Measurements from ENCODE around the gene SAT2.
"Not testable (repeated sequence)": the region's sequence is repeated elsewhere in the genome, so short reads cannot be mapped to it uniquely, and the experiment has no call there.

Gene SAT2

DNA sequence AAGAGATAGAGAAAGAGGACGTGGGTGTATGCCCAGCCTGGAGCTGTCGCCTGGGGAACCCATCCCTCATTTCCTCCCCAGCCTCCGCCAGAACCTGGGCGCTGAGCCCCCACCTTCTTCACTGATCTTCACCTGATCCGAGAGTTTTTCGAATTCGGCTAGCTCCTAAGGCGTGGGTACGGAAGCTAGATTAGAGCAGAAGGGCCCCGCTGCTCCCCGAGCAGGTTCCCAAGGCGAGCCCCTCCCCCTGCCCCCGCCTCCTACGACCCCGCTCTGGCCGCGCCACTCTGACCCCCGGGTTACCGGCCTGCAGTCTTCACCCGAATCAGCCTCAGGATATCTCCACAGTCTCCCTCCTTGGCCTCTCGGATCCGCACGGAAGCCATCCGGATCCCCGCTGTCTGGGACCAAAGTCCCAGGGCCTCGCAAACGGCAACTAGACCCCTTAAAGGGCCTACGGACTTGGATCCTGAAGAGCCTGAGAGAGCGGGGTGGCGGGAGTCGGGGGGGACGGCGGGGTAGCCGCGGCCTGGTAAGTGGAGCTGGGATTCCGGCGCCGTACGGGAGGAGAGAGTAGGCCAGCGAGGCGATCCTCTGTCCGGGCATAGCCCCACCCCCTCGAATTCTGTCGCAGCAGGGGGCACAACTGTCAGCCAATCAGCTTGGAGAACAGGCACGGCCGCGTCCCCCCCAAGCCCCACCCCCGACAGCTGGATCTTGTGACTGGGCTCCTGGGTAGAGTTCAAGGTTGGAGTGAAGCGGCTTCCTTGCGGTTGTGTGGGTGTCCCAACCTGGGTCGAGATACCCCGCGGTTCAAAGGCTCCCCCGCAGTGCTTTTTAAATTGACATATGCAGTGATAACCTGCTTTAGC, at the start of gene SAT2:
Gene SAT2, minus strand, starts transcription at position 572 of the 872 bp plus-strand sequence. Its CDS starts 186 bp downstream, at position 386.
- peak; percentile 95 for DNase-seq (ENCODE audit: low read depth)

DNA sequence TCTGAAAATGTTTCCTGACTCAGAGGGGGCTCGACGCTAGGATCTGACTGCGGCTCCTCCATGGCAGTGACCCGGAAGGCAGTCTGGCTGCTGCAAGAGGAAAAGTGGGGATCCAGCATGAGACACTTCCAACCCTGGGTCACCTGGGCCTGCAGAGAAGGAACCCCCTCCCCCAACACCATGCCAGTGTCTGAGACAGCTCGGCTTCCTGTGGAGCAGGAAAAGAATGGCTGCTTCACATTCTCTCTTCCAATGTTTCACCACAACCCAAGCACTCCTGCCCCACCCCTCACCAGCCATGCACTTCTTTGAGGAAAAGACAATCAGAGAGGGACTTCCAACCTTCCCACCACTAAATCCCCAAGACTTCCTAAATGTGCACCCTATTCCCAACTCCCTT, 48.9 kb upstream of the SAT2 start:
- DNase-seq (ENCODE audit: low read depth), result no peak

DNA sequence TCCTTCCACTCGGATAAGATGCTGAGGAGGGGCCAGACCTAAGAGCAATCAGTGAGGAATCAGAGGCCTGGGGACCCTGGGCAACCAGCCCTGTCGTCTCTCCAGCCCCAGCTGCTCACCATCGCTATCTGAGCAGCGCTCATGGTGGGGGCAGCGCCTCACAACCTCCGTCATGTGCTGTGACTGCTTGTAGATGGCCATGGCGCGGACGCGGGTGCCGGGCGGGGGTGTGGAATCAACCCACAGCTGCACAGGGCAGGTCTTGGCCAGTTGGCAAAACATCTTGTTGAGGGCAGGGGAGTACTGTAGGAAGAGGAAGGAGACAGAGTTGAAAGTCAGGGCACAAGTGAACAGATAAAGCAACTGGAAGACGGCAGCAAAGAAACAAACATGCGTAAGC, 47.3 kb upstream of the SAT2 start:
- DNase-seq (ENCODE audit: low read depth), result no peak

DNA sequence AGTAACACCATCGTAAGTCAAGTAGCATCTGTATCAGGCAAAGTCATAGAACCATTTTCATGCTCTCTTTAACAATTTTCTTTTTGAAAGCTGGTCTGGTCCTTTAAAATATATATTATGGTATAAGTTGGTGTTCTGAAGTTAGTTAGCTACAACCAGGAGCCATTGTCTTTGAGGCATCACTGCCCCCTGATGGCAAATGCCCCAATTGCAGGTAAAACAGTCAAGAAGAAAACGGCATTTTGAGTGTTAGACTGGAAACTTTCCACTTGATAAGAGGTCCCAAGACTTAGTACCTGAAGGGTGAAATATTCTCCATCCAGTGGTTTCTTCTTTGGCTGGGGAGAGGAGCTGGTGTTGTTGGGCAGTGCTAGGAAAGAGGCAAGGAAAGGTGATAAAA, 45.6 kb upstream of the SAT2 start:
- DNase-seq (ENCODE audit: low read depth), result no peak

DNA sequence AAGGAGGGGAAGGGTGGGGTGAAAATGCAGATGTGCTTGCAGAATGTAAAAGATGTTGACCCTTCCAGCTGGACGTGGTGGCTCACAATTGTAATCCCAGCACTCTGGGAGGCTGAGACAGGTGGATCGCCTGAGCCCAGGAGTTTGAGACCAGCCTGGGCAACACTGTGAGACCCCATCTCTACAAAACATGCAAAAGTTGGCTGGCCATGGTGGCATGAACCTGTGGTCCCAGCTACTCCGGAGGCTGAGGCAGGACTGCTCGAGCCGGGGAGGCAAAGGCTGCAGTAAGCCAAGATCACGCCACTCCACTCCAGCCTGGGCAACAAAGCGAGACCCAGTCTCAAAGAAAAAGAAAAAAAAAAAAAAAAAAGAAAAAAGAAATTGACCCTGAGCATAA, 40.9 kb upstream of the SAT2 start:
- DNase-seq (ENCODE audit: low read depth), result no peak

DNA sequence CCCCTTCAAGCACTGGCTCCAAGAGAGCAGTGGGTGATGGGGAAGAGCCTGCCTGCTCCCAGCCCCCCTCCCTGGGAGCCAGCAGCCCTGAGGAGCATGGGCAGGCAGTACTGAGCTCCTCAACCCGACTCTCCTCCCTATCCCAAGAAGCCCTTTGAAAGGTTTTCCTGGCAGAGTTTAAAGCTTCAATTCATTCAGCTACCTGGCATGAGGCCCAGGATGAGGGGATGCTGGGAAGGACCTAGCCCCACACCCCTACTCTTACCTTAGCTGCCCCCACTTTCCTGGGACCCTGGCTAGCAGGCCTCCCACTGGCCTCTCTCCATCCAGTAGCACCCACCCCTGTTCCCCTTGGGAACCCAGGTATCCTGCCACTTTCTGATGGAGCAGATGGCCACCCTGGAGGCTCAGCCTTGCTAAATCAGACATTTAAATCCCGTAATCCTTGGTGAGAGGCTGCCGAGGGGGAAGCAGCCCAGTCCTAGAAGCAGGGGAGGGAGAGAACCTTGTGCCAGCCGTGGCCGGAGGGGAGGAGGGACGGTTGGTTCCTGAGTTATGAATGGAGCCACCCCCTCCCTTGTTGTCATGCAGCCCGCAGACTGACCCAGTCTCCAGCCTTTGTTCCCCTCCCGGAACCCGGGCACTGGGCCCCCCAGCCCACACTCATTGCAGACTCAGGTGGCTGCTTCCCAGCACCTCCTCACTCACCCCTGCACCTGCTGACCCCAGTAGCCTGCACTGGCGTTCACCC, 40.2 kb upstream of the SAT2 start:
- no peak for DNase-seq (ENCODE audit: low read depth)

DNA sequence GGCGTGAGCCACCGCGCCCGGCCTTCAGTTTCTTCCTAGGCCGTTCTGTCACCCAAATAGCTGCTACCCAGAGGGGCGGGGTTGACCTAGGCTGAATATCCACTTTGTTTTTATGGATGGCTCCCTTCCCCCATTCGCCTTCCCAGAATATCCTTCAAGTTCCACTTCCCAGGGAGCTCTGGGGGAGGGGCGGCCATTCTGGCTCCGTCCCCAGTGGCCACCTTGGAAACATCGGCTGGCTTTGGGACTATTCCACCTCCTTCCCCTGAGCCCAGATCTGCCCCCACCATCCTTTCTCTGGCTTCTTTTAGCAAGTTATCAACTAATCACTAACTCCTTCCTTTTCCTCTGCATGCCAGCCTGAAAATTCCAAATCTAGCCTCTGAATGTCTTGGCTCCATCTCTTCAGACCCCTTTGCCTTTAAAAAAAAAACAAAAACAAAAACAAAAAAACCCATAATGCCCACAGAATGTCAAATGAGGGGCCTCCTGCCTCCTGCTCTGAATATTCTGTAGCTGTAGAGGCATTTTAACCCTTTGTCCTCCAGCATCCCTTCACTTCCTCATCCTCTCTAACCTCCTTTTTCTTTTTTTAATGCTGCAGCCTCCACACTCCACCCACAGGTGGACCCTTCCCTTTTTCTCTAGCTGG, 29.5 kb upstream of the SAT2 start:
- no peak for DNase-seq (ENCODE audit: low read depth)

DNA sequence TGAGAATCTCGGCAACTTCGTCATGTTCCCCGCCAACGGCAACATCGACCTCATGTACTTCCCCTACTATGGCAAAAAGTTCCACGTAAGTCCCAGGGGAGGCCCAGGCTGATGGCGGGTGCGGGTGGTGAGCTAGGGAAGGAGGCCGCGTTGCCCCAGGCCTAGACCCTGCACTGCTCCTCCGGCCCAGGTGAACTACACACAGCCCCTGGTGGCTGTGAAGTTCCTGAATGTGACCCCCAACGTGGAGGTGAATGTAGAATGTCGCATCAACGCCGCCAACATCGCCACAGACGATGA, 27.9 kb upstream of the SAT2 start:
- no peak for DNase-seq (ENCODE audit: low read depth)

DNA sequence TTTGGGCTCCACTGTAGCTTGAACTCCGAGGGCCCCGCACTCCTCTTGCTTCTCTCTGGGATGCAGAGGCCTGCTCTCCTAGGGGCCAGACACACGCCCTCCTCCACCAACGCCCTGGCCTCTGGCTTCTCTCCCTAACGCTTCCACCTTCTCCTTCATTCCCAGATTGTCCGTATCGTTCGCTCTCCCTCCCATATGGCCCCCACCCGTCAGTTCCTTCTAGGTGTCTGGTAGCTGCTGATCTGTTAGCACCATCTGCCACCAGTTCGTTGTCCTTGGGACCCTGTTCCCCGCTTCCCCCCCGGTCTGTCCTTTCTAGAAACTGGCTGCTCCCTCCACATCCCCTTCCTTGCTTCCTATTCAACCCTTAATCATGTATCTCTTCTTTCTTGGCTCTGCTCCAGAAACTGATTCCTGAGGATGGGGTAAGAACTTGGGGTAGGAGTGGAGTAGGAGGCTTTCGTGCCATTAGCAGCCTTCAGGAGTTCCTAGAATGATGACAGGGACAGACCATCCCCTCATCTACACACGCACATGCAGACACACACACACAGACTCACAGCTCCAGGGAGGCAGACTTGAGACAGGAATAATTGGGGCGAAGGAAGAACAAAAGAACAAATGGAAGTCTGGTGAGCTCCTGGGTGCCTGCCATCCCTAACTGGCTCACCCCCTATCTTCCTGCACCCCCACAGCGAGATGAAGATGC, 27.4 kb upstream of the SAT2 start:
- DNase-seq (ENCODE audit: low read depth), result no peak

DNA sequence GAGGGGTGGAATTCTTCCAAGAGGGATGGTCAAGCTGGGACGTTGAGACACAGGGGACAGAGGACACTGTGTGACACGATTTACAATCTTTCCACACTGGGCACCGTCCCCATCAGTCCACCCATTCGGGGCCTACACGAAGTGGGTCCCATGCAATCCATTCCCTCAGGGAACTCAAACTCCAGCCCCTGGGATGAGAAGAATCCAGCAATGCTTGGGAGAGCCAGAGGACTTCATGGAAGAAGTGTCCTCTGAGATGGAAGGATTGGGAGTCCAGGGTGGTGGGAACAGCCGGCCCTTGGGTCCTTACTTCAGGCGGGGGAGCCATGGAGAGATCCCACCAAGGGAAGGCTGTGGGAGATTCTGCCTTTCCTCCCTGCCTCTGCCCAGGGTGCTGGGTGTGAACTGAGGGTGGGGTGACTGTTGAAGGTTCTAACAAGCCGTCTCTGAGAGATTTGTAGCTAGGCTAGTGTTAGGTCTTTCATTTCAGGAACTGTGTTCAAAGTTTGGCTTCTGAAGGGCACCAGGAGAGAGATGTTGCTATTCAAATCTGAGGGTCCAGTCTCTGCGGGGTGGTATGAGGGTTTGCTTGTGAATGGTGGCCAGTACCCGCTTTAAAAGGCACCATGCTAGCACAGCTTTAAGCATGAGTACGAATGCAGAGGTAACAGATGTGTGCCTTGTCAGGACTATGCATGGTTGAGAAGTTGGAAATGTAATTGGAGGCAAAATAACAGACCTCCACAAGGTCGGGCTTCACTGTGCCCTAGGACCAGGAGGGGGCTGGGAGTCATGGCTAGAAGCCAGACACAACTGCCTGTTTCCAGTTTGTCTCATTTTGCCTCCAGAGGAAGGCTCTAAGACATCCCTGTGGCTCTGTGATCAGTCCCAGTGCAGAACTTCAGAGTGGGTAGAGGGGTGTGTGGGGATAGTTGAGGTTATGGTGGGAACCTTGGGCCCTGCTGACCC, 25.1 kb upstream of the SAT2 start:
- no peak for DNase-seq (ENCODE audit: low read depth)

DNA sequence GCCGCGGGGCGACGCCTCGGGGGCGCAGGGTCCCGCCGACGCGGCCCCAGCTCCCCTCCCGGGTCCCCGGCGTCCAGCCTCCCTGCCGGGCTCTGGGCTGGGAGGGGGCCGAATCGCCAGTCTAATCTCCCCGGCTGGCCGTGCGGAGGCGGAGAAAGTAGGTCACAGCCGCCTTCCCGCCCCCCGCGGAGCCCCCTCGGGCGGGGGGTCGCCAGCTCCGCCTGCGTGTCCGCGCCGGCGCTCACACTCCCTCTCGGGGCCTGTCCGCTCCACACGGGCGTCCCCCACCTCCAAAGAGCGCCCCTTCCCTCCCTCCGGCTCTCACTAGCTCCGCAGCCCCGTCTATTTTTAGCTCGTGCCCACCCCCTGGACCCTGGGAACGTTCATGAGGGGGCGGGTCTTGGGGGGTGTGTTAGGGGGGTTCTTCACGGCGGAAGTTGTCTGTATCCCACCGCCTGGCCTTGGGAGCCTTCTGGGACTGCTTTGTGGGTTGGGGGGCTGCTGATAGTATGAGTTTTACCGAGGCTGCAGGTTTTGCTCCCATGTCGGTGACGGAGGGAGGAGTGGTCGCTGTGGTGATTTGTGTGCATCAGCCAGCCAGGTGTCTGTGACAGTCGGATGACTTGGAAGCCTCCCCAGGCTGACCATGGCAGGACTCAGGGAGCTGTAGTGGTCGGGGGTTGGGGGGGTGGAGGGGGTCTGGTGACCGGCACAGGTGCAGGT, 24.2 kb upstream of the SAT2 start:
- no peak for DNase-seq (ENCODE audit: low read depth)

DNA sequence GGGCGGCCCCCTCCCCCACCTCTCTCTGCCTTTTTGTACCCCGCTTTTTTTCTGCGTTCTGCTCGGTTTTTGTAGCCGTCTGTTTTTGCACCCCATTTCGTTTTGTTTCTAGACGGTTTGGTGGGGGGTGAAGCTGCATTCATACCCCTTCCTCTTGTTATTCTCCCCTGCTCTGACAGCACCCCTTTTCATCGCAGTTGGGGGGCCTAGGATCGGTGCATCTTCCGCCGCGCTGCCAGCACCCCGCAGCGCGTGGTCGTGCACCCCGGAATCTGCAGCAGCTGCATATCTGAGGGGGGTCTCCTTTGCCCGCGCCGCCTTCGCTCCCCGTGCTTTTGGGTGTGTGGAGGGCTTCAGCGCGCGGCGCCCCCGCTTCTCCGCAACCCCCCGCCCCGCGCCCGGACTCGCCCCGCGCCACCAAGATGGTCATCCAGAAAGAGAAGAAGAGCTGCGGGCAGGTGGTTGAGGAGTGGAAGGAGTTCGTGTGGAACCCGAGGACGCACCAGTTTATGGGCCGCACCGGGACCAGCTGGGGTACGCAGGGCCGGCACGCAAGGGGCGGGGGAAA, 23.6 kb upstream of the SAT2 start:
- no peak for DNase-seq (ENCODE audit: low read depth)

DNA sequence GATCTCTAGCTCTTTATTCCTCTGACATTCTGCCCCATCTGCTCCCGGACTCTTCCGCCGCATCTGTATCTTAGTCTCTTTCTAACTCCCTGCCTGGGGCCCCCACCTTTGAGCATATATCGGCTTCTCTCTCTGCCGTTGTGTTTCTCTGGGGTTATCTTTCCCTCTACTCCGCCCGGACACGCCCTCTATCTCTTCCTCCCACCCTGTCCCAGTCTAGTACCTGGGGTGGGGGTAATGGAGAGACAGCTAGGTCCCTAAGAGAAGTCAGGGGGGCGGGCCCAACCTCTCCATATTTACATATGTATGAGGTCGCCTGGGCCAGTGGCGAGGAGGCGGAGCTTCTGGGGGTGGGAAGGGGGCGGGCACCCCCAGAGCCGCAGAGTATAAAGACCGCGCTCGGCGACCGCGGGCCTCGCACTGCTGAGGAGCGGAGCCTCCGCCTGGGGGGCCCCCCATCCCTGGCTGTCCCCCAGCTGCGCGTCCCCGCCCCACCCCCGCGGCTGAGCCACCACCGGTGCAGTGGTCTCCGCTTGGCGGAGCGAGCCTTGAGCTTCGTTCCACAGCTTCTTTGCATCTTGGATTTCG, 23.0 kb upstream of the SAT2 start, which contains the start of gene ATP1B2:
Gene ATP1B2, plus strand, starts transcription at position 418 of the 588 bp plus-strand sequence. CDS start 593 bp downstream, outside the sequence.
- DNase-seq (ENCODE audit: low read depth), result no peak

DNA sequence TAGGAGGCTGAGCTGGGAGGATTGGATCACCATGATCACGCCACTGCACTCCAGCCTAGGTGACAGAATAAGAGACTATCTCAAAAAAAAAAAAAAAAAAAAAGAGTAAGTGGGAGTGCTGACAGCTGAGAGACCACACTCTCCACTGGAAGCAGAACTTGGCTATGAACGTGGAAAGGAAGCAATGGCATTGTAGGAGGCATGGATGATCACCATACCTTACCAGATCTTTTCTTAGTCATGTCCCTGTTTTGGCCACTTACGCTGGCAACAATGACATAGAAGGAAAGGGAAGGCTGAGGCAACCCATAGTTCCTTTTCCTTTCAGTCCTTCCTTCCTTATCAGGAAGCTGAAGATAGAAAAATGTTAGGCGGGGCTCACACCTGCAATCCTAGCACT, 19.4 kb upstream of the SAT2 start:
- no peak for DNase-seq (ENCODE audit: low read depth)

DNA sequence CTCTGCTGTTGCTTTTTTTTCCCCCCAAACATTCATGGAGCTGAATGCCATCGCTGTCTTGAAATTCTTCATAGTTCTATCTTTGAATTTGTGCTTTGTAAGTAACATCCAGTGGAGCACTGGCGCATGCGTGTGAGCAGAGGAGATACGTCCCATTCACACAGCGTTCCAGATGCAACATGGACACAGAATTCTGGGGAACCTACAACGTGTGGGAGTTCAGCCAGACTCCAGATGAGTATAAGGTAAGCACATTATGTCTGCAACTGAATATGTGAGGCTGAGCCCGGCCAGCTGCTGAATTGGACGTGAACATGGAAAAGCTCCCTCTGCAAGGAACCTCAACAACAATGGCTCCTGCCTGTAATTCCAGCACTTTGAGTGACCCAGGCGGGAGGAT, 18.8 kb upstream of the SAT2 start:
- DNase-seq (ENCODE audit: low read depth), result no peak

DNA sequence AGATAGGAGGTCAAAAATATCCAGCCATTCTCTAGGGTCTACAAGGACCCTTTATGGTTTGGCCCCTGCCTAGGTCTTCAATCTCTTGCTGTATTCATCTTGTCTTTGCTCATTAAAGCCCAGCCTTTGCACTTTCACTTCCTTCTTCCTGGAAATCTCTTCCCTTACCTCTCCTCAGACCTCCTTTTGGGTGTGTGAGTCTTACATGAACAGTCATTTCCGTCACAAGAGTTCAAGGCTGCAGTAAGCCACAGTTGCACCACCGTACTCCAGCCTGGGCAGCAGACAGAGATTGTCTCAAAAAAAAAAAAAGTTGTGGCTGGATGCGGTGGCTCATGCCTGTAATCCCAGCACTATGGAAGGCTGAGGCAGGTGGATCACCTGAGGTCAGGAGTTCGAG, 17.2 kb upstream of the SAT2 start:
- DNase-seq (ENCODE audit: low read depth), result no peak

DNA sequence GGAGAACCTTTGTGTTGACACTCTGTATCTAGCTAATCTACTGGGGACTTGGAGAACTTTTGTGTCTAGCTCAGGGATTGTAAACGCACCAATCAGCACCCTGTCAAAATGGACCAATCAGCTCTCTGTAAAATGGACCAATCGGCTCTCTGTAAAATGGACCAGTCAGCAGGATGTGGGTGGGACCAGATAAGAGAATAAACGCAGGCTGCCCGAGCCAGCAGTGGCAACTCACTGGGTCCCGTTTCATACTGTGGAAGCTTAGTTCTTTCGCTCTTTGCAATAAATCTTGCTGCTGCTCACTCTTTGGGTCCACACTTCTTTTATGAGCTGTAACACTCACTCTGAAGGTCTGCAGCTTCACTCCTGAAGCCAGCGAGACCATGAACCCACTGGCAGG, 14.0 kb upstream of the SAT2 start:
- not testable (repeated sequence) for DNase-seq (ENCODE audit: low read depth)

DNA sequence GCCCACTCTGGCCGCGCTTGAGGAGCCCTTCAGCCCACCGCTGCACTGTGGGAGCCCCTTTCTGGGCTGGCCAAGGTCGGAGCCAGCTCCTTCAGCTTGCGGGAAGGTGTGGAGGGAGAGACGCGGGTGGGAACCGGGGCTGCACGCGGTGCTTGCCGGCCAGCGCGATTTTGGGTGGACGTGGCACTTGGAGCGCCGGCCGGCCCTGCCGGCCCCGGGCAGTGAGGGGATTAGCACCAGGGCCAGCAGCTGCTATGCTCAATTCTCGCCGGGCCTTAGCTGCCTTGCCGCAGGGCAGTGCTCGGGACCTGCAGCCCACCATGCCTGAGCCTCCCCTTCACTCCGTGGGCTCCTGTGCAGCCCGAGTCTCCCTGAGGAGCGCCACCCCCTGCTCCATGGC, 13.2 kb upstream of the SAT2 start:
- DNase-seq (ENCODE audit: low read depth), result no peak

DNA sequence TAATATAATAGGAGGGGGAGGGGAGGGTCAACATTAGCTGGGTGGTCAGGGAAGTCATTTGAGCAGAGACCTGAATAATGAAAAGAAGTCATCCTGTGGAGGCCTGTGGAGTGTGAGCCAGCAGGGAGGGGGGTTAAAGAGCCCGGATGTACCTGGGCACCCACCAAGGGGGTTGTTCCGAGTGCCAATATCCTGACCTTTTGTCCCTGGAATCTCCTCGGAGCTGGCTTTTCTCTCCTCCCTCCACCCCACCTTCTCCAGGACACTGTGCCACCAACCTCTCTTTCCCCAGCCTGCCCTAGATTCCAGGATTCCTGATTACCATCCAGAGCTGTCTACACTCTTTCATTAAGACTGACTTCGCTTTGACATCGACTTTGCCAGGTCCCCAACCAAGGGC, 8.5 kb upstream of the SAT2 start:
- no peak for DNase-seq (ENCODE audit: low read depth)

DNA sequence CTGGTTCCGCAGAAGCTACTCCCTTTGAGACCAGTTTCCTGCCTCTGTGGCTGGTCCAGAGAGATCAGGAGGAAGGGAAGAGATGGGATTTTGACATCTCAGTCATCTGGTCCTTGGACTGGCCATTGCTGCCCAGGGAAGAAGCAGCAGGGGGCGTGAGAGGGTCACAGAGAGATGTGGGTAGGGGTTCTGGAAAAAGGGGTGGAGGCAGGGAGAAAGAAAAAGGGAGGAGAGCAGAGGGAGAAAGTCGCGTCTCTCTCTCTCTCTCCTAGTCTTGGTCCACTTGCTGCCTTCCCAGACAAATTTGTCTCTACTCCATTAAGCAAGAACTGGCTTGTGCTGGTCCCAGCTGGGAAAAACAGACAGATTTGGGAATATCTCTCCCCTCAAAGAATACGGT, 6.8 kb upstream of the SAT2 start:
- DNase-seq (ENCODE audit: low read depth), result no peak

Data from fibroblast of gingiva (primary cell).